Fibroblast of the conjunctiva (primary cell): ENCODE results near the gene ZKSCAN3.
A peak's percentile ranks its signal among the peaks of the same experiment; 100 is the strongest.
"Not testable (repeated sequence)": the region's sequence is repeated elsewhere in the genome, so short reads cannot be mapped to it uniquely, and the experiment has no call there.

Experiments
- DNase-seq: peaks from one replicate; pipeline ENCODE4 v3.0.0-alpha.2; 2010; ENCODE audit warnings: low read depth

Gene ZKSCAN3

GRCh38 chr6:28343898-28344677, 5.7 kb upstream of the ZKSCAN3 start:
- DNase-seq, result no peak

GRCh38 chr6:28345201-28345600, 4.5 kb upstream of the ZKSCAN3 start:
- no peak for DNase-seq

- no peak for DNase-seq
Measured at GRCh38 chr6:28347119-28347518, 2.6 kb upstream of the ZKSCAN3 start.

- no peak for DNase-seq
Measured at GRCh38 chr6:28349344-28349891, 329 bp upstream of the ZKSCAN3 start.

- no peak for DNase-seq
Measured at GRCh38 chr6:28351087-28351486, 1.3 kb downstream of the ZKSCAN3 start.

- DNase-seq, result no peak
Measured at GRCh38 chr6:28351493-28351925, 1.8 kb downstream of the ZKSCAN3 start.

GRCh38 chr6:28353356-28353755, 3.6 kb downstream of the ZKSCAN3 start:
- DNase-seq, result no peak

GRCh38 chr6:28353981-28354676, 4.4 kb downstream of the ZKSCAN3 start:
- DNase-seq, result no peak

- DNase-seq, result no peak
Measured at GRCh38 chr6:28354688-28355554, 5.2 kb downstream of the ZKSCAN3 start.

GRCh38 chr6:28355743-28356665, 6.3 kb downstream of the ZKSCAN3 start:
- peak; percentile 83 for DNase-seq

GRCh38 chr6:28356666-28357020, 6.9 kb downstream of the ZKSCAN3 start:
- no peak for DNase-seq

GRCh38 chr6:28357036-28357435, 7.3 kb downstream of the ZKSCAN3 start:
- DNase-seq, result no peak

- DNase-seq, result not testable (repeated sequence)
Measured at GRCh38 chr6:28359562-28359961, 9.8 kb downstream of the ZKSCAN3 start.

GRCh38 chr6:28360961-28361360, 11.2 kb downstream of the ZKSCAN3 start:
- no peak for DNase-seq

- not testable (repeated sequence) for DNase-seq
Measured at GRCh38 chr6:28365590-28365989, 15.8 kb downstream of the ZKSCAN3 start.

GRCh38 chr6:28368522-28368921, 18.8 kb downstream of the ZKSCAN3 start:
- no peak for DNase-seq

- DNase-seq, result no peak
Measured at GRCh38 chr6:28369463-28369862, 19.7 kb downstream of the ZKSCAN3 start.

GRCh38 chr6:28370440-28370839, 20.7 kb downstream of the ZKSCAN3 start:
- DNase-seq, result no peak

GRCh38 chr6:28371280-28371679, 21.5 kb downstream of the ZKSCAN3 start:
- DNase-seq, result no peak

- DNase-seq, result no peak
Measured at GRCh38 chr6:28371706-28372451, 22.1 kb downstream of the ZKSCAN3 start.
